HFFc6 (cell line): ENCODE results near the gene IARS1. TPM values are rescaled to one million over a fixed set of nuclear protein-coding genes. Genes with fewer than 3 reads are reported as not detected.
A peak's percentile ranks its signal among the peaks of the same experiment; 100 is the strongest.

ENCODE experiments used
- DNase-seq: peaks from one replicate; pipeline ENCODE4 v3.0.0-alpha.2; 2018
- H3K27ac Mint-ChIP-seq: 2 replicates; pipeline ENCODE4 v1.8.0; 2020; ENCODE audit warnings: mild to moderate bottlenecking, mixed read lengths
- H3K27me3 Mint-ChIP-seq: 2 replicates; pipeline ENCODE4 v1.8.0; 2021; ENCODE audit warnings: mild to moderate bottlenecking, moderate library complexity, mixed read lengths; ENCODE audit not compliant: insufficient read depth
- H3K36me3 Mint-ChIP-seq: 2 replicates; pipeline ENCODE4 v1.8.0; 2021; ENCODE audit warnings: low read depth, mixed read lengths
- H3K4me1 Mint-ChIP-seq: 2 replicates; pipeline ENCODE4 v1.8.0; 2020; ENCODE audit warnings: low read depth, mixed read lengths
- H3K4me3 Mint-ChIP-seq: 2 replicates; pipeline ENCODE4 v1.8.0; 2020; ENCODE audit warnings: mild to moderate bottlenecking, moderate library complexity, mixed read lengths
- H3K9me3 Mint-ChIP-seq: 2 replicates; pipeline ENCODE4 v1.8.0; 2020; ENCODE audit warnings: mild to moderate bottlenecking, mixed read lengths
- microRNA-seq: library from miRNA; unstranded; fragments of <30 nt; microRNA quantifications from one replicate; pipeline ENCODE4, GENCODE V29; 2019
- total RNA-seq, 6 experiments: library from RNA; stranded (reverse); fragmentation: NEBNext Ultra II Directional; extraction: Animal tissue kit (Norgen Biotek cat#: 25700); gene quantifications; 2 replicates in 1 of 6; 3 replicates in 5 of 6; pipeline ENCODE4 v1.2.3, GENCODE V29; 2021
- TF ChIP-seq, protein P1 (sequence below): fragments of 200-600 bp; sonication (generic); IDR thresholded peaks from 2 replicates; pipeline ENCODE4 v1.5.0; 2021; ENCODE audit warnings: antibody characterized with exemption, mild to moderate bottlenecking

Gene IARS1
- total RNA-seq, 6 experiments from 2014 or later, result 155 to 179 (median 171) TPM

DNA sequence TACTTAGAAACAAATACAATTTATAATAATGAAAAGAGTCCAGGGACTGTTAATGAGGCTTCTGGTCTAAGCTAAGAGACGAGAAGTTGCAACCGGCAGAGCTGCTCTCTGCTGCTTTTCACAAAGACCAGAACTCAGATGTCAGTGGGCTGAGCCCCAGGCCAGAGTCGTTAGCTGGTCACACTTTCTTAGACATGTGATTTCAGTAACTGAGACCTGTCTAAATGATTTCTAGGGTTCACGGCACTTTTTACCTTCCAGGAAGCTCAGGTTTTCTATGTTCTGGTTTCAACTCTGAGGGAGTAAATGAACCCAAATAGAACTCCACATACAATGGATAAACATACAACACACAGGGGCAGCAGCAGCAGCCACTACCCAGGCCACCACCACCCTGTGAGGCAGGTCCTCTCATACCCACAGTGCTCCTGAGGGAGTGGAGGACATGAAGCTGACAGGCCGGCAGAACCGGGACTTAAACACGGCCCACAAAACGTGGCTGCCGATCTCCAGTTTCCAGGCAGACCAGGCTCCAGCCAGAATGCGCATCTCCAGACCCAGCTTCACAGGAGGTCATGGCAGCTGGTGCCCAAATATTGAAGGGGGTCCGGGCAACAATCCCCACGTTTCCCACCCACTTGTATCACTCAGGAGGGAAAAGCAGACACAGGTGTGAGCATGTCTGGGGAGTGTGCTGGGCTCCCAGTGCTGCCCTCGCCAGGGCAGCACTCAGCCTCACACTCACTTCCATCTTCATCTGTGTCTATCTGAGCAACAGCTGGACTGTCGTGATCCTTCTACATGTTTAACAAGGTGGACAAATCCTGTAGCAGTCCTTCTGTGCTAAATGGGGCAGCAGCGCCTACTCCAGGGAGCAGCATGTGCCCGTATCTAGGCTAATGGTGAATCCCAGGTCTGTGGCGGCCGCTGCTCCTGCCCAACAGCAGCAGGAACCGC, 38.8 kb downstream of the IARS1 start:
- DNase-seq, result no peak
- Mint-ChIP-seq H3K4me1 (no peaks in the 10 kb centered on the region), H3K4me3 (no peak overlapping the region), H3K27ac (no peak overlapping the region), H3K36me3 (peaks cover 31% of the 10 kb centered on the region), H3K9me3 (no peaks in the 10 kb centered on the region), H3K27me3 (no peaks in the 10 kb centered on the region; the same call in 1 of the 2 replicates)
- TF ChIP-seq, protein P1, sequence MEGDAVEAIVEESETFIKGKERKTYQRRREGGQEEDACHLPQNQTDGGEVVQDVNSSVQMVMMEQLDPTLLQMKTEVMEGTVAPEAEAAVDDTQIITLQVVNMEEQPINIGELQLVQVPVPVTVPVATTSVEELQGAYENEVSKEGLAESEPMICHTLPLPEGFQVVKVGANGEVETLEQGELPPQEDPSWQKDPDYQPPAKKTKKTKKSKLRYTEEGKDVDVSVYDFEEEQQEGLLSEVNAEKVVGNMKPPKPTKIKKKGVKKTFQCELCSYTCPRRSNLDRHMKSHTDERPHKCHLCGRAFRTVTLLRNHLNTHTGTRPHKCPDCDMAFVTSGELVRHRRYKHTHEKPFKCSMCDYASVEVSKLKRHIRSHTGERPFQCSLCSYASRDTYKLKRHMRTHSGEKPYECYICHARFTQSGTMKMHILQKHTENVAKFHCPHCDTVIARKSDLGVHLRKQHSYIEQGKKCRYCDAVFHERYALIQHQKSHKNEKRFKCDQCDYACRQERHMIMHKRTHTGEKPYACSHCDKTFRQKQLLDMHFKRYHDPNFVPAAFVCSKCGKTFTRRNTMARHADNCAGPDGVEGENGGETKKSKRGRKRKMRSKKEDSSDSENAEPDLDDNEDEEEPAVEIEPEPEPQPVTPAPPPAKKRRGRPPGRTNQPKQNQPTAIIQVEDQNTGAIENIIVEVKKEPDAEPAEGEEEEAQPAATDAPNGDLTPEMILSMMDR, result no peak

- Mint-ChIP-seq H3K4me3 (no peak overlapping the region), H3K27me3 (no peaks in the 10 kb centered on the region; the same call in 1 of the 2 replicates), H3K27ac (no peak overlapping the region), H3K9me3 (no peaks in the 10 kb centered on the region), H3K36me3 (peaks cover 39% of the 10 kb centered on the region), H3K4me1 (no peaks in the 10 kb centered on the region)
- DNase-seq, result no peak
- TF ChIP-seq, protein P1, result no peak
Measured at GRCh38 chr9:92253656-92254055, 39.8 kb downstream of the IARS1 start.

- Mint-ChIP-seq H3K4me1 (peaks cover 53% of the 10 kb centered on the region), H3K4me3 (no peak overlapping the region), H3K36me3 (peaks cover 63% of the 10 kb centered on the region), H3K27ac (no peak overlapping the region), H3K9me3 (no peaks in the 10 kb centered on the region), H3K27me3 (no peaks in the 10 kb centered on the region; the same call in 1 of the 2 replicates)
- TF ChIP-seq, protein P1, result no peak
- no peak for DNase-seq
Measured at GRCh38 chr9:92247981-92248380, 45.5 kb downstream of the IARS1 start.

- Mint-ChIP-seq H3K4me1 (peaks cover 59% of the 10 kb centered on the region), H3K27me3 (no peaks in the 10 kb centered on the region; the same call in 1 of the 2 replicates), H3K4me3 (peak overlapping the region; percentile 26), H3K36me3 (peaks cover 64% of the 10 kb centered on the region), H3K9me3 (no peaks in the 10 kb centered on the region), H3K27ac (peak overlapping the region; percentile 95)
- DNase-seq, result no peak
- TF ChIP-seq, protein P1, result no peak
Measured at GRCh38 chr9:92247296-92247695, 46.2 kb downstream of the IARS1 start.

DNA sequence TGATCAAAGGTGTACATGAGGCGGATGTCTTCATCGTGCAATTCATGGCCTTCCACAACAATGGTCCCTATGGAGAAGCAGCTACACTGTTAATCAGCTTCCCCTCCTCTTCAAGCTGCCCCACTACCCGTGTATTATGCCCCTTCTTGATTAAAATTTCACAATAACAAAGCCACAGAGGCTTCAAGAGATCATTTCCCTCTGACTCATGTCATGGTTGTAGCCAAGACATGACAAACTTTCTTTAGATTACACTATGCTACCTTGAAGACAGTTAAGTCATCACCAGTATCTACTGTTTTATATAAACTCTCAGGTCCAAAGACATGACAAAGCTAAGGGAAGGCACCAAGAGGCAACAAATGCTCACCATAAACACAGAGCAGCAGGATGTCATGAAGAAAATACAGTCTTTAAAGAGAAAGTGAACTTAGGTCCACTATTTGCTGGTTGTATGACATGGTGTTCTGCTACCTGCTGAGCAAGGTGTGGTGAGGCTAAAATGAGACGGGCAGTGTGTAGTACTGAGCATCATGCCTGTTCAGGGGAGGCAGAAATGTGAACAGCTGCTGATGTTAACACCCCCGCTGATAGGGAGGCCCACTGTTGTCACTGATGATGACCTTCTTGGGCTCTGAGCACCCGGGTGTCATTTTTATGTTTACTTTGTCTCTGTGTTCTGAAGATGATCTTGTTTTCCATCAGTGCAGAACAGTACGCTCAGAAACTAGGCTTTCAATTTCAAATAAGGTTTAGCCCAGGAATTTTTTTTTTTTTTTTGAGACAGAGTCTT, 48.3 kb downstream of the IARS1 start:
- peaks cover 69% of the 10 kb centered on the region for H3K4me1 Mint-ChIP-seq
- peak overlapping the region; percentile 80 for H3K4me3 Mint-ChIP-seq
- TF ChIP-seq, protein P1, result no peak
- H3K27me3 Mint-ChIP-seq, result no peaks in the 10 kb centered on the region; the same call in 1 of the 2 replicates
- peaks cover 71% of the 10 kb centered on the region for H3K36me3 Mint-ChIP-seq
- no peaks in the 10 kb centered on the region for H3K9me3 Mint-ChIP-seq
- DNase-seq, result peak; percentile 83
- peak overlapping the region; percentile 95 for H3K27ac Mint-ChIP-seq

Small RNAs within 50 kb of the gene (microRNA-seq; reads per million reads assigned to microRNA genes)
- 17.8 reads per million, percentile 24 among the genes with 10 or more reads in this experiment for gene MIR3651

Other genes with a start within 250 kb of the IARS1 start
- gene SPTLC1, start 178.3 kb downstream of the IARS1 start, total RNA-seq, result 10 to 100 TPM; 56.2 to 67.2 (median 63.5) TPM
- 10 to 100 TPM; 24.3 to 33.5 (median 27.7) TPM for gene NOL8, start 31.7 kb upstream of the IARS1 start, total RNA-seq
- 1 to 10 TPM; 3.0 to 7.0 (median 6.0) TPM for gene CENPP, start 32.3 kb upstream of the IARS1 start, total RNA-seq
- under 1 TPM in 1 of 6 experiments, not detected in 5; 0.12 TPM for gene OGN, start 110.9 kb upstream of the IARS1 start, total RNA-seq
- gene OMD, start 130.8 kb upstream of the IARS1 start, total RNA-seq, result not detected
- 1 to 10 TPM; 4.0 to 6.7 (median 4.6) TPM for gene ASPN, start 188.8 kb upstream of the IARS1 start, total RNA-seq
- under 1 TPM; 0.14 to 0.46 (median 0.33) TPM for gene ECM2, start 242.3 kb upstream of the IARS1 start, total RNA-seq